Inflammatory macrophage treated with lipopolysaccharide for 4 hours (primary cell): ENCODE measurements around the gene GDPD5.

Experiments
- DNase-seq: peaks from one replicate; pipeline ENCODE4 v3.0.0-alpha.2; 2020

GDPD5 gene

GRCh38 chr11:75388386-75389275 lies 137.1 kb downstream of the GDPD5 start:
- peak; percentile 66 for DNase-seq

DNA sequence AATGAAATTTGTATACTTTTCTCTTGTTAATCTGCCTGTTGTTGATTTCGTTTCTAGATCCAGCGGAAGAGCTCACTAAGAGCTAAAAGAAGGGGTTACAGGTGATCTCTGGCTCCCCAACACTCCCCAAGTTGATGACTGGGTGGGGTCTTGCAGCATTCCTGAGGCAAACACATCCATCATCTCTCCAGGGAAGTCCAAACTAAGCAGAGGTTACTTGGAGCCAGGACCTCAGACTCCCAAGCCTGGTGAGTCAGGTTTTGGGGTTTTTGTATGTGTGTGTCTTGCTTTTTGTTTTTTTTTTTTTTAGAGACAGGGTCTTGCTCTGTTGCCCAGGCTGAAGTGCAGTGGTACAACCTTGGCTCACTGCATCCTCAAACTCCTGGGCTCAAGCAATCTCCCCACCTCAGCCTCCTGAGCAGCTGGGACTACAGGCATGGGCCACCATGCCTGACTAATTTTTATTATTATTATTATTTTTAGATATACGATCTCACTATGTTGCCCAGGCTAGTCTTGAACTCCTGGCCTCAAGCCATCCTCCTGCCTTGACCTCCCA lies 137.9 kb downstream of the GDPD5 start:
- DNase-seq, result no peak

GRCh38 chr11:75386942-75387630 lies 138.7 kb downstream of the GDPD5 start:
- no peak for DNase-seq
